HK-2 (cell line): ENCODE data around the gene MRAS.
A peak's percentile ranks its signal among the peaks of the same experiment; 100 is the strongest.
"Not testable (repeated sequence)": the region's sequence is repeated elsewhere in the genome, so short reads cannot be mapped to it uniquely, and the experiment has no call there.

Experiments
- DNase-seq: peaks from one replicate; pipeline ENCODE4 v3.0.0-alpha.2; 2018; ENCODE audit not compliant: unreplicated experiment

Gene MRAS

DNA sequence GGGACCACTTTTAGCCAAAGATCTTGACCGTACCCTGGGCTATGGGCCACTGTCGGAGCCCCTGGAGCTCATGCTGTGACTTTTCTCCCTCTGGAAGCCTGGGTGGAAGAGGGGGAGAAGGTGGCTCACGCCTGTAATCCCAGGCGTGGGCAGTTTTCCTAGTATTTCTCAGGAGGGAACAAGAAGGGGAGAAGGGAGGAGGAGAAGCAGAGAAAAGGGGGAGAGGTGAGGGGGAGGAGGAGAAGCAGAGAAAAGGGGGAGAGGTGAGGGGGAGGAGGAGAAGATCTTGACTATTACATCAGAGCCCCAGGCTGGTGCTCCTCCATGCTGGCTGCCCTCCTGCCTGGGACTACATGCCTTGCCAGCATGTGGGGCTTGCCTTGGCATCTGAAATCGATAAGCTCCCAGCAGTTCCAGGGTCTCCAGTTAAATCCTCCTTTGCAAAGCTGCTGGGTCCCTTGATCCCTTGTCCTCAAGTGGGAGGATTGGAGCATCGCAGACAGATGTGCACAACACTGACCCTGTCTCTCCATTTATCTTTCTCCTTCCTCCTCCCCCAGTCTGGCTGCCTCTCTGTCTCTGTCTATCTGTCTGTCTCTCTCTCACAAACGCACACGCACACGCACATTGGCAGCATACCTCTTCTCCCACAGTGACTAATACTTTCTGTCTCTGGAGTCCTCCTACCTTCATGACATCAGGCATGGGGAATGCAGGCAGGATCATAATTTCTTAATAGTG is 41.6 kb downstream of the MRAS start:
- peak; percentile 78 for DNase-seq

DNA sequence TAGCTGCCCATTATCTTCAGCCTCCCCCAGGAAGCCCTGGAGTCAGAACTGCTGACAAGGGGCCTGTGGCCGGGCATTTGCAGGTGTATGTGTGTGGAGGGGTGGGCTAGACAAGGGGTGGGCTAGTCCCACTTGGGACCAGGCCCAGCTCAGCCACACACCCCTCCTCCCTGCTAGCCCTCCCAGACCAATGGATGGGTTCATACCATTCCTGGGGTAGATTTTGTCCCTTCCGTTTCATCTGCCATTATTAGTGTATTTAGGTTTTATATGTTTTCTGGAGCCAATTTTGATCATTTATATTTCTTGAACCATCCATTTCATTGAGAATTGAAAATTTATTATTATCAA is 42.2 kb downstream of the MRAS start:
- no peak for DNase-seq

DNA sequence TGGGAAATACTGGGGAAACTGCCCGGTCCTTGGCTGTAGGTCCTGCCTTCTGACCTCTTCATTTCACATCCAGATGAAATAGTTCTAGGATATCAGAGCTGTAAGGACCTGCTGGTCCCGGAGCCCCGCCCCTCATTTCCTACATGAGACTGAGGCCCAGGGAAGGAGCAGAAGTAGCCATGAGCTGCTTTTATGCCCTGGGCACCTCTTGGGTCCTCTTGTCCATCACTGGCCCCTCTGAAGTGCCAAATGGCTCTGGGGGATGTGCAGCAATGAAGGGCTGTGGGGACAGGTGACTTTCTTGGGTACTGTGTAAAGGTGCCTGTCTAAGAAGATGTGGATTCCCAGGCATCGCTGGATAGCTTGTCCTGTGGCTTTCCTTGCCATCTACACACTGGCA is 45.8 kb downstream of the MRAS start:
- no peak for DNase-seq

DNA sequence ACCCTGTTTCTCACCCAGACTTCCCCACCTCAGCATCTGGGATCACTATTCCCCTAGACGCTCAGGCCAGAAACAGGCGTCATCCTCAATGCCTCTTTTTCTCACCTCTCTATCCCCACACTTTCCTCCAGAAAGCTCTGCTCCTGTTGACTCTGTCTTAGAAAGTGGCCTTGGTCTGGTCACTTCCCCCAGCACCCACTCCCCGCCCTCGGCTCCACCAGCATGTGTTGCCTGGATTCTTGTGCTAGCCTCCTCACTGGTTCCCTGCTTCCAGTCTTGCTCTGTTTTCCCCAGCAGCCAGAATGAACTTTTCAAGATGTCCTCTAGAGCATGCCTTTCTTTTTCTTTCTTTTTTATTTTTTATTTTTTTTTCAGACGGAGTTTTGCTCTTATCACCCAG is 46.3 kb downstream of the MRAS start:
- DNase-seq: no peak

DNA sequence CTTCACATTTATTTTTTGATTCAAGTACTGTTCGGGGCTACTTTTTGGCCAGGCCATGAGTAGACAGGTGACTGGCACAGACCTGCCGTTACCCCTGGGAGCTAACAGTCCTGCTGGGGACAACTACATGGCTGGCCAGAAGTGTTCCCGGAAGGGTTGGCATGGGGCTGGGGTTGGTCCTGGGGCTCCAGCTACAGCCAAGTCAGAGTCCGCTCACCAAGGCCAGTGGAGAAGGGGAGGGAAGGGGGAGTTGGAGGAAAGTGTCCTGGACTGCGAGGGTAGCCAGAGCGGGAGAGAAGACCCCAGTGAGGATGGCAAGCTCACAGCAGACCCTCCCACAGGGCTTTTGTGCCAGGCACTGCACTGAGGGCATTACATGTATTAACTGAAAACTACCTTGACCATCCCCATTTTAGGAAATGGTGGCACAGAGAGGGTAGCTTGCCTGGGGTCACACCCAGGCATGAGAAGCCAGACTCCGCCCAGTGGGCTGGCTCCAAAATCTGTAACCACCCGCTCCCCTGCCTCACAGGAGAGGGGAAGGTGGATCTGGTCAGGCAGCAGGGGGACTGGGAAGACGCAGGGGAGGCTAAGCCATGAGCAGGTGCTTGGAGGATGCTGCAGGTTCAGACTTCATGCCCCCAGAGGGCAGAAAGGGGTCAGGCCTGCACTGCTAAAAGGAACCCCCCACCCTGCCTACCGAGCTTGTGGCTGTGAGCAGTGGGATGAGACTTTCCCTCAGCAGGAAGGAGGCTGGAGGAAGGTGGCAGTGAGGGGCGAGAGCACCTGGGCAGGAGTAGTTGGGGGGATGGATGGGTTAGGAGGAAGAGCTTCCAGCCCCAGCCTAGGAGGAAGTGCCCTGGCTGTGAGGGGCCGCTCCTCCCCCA is 47.7 kb downstream of the MRAS start:
- DNase-seq: no peak

DNA sequence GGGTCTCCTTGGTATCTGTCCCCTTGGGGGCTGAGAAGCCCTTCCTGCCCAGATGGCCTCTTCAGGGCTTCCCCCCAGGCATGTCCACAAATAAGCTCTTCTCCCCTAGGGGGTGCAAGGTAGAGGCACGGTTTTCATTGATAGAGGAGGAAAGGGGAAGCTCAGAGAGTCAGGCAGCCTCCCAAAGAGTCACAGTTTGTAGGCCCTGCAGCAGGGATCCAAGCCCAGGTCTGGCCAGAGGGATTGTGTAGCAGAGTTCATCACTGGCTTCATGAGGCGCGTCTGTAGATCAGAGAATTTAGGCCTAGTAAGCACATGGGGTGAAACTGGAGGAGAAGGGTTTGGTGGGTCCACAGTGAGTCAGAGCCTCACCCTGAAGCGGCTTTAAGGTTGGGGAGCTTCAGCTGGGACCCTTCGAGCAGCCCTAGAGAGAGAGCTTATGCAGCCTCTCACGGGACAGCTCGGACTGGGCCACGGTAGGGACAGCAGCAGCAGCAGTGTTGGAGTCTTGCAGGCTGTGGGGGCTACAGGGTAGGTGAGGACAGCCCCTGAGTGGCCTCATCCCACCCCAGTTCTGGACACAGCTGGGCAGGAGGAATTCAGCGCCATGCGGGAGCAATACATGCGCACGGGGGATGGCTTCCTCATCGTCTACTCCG is 48.5 kb downstream of the MRAS start:
- no peak for DNase-seq

DNA sequence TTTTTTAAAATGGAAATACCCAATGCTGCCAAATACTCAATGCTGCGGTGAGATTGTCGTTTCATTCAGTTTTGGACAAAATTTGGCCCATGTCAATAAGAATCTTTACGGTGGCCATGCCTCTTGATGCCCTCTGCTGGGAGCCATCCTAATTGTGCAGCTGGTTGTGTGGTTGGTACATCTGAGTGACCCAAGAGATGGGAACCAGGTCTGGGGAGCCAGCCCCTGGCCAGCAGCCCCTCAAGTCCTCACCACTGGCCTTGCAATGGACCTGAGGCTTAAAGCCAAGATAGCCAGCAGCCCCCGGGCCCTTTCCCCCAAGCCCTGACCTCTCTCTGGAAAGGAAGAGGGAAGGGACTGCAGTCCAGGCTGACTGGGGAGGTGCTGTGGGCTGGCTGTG is 49.6 kb downstream of the MRAS start:
- no peak for DNase-seq

DNA sequence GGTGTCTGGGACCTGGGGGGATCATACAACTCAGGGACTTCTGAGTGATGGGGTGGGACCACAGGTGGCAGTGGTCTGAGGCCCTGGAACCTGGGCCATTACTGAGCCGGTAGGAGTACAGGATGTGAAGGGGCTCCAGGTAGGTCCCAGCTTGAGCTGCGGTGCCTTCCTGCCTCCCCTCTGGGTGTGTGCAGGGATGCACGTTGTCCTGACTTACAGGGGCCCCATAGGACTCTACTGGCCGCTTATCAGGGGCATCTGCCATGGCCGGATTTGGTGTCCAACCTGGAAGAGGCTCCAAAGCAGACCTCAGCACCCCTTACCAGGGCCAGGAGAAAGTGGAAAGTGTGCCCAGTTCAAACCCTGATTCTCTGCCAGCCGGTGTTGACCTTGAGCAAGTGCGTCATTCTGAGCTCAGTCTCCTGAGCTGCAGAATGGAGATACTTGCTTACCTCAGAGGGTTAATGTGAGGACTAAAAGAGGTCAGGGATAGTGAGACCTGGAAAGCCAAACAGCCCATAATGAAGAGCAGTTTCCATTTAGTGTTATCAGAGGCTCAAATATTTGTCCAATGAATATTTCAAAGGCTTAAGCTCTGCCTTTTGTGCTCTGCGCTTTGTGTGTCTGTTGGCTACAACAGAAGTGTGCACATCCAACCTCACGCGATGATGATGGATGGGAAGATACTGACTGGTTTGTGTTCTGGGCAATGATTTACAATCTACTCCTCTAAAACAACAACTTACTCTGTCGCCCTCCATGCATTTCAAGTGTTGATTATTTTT is 50.6 kb downstream of the MRAS start:
- DNase-seq: no peak

DNA sequence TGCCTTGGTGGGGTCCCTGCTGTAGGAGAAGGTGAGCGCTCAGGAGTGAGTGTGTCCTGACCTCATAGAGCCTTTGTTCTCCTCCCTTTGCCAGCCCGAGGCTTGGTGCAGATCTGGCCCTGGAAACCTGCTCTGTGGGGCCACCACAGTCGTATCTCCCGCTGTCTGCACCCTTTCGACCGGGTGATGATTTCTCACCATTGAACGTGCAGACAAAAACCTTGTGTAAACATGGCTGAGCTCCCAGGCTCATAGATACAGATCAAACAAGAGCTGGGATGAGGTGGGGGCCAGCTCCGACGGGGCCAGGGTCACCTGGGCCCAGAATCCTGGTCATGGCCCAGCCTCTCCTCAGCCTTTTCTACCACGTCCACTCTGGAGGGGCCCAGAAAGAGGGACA is 51.4 kb downstream of the MRAS start:
- no peak for DNase-seq

DNA sequence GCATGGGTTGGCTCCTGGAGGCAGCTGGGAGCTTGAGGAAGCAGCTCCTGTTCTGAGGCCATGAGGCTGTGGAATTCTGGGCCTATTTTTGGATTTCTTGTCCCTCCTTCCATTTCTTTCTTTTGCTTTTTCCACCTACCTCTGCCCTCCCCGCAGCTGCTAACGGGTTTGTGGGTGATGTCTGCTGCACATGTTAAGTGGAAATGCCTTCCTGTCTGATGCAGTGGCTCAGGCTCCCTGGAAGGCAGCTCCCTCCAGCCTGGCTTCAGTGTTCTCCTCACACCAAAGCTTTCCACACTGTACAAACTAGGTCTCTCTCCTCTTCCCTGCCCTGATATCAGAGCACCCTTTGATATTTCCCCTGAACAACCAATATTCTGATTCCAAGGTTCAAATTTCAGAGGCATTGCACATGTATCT is 52.3 kb downstream of the MRAS start:
- no peak for DNase-seq

DNA sequence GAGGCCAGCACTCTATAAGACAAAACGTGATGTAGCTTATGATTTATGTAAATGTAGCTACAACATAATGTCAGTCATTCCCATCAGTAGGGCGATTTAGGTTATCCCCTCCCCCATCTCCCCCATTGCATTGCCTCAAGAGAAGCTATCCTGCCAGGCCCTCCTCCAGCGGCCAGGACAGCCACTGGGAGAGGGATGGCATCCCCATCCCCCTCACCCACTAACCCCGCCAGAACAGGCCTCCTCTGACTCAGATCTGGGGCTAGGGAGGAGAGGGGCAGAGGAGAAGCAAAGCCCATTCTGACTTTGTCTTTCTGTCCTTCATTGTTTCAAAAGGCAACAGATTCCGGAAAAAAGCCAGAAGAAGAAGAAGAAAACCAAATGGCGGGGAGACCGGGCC is 53.5 kb downstream of the MRAS start:
- no peak for DNase-seq

DNA sequence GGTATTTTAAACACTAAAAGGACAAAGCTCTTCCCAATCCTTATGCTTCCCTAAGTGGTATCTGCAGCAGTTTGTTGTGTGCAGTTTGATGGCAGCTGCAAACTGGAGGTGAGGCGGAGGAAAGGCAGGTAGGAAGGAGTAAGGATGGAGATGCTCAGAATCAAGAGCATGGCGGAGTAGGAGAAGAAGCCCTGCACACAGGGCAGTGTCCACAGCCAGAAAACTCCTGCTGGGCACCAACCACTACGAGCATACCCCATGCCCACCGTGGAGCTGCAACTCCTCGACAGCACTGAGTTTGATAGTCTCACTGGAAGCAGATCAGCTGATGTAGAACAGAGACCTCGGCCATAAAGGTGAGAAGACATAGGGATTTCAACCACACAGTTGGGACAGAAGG is 55.7 kb downstream of the MRAS start:
- DNase-seq: no peak

DNA sequence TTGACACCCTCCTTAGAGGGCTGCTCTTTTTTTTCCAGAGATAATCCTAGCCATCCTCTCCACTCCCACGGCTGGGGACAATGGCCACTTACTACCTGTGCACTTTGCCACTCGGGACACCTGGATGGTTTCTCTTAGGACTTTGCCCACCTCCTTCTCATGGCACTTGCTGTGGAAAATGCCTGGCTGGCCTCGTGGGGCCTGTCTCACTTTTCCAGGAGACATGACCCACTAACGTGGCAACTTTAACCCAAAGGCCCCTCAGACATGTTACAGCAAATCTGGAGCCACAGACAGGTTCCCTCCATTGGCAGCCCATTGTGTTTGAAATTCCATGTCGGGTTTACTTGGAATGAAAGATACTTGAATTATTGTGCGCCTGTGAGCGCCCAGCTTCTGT is 56.6 kb downstream of the MRAS start:
- no peak for DNase-seq

DNA sequence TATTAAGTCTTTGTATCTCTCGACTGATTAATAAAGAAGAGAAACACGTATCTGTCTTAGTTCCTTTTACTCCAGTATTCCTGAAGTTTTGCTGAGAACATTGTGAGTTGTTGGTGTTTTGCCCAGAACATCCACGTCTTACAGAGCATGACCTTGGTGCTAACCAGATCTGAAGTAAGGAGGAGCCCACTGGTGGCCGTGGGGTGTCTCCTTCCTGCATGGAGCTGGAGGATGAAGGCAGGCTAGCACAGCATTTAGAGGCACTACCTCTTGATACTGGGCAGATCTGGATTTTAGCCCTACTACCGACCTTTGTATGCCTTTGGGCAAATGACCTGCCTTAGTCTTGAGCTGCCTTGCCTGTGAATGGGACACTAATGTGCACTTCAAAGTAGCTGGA is 57.1 kb downstream of the MRAS start:
- DNase-seq: no peak

DNA sequence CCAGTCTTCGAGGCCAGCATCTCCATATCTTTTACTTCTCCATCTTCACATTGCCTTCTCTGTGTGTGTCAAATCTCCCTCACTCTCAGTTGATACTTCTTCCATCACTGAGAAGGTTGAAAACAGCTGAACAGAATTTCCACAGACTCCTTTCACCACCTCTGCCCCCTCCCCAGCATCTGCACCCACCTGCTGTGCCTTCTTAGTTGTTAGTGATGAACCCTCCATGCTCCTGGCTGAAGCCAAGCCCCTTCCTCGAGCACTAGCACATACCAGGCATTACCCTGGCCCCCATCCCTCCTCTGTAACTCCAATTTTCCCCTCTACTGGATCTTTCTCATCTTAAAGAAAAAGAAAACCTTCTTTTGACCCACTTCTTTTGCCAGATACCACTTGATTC is 58.2 kb downstream of the MRAS start:
- DNase-seq: no peak

DNA sequence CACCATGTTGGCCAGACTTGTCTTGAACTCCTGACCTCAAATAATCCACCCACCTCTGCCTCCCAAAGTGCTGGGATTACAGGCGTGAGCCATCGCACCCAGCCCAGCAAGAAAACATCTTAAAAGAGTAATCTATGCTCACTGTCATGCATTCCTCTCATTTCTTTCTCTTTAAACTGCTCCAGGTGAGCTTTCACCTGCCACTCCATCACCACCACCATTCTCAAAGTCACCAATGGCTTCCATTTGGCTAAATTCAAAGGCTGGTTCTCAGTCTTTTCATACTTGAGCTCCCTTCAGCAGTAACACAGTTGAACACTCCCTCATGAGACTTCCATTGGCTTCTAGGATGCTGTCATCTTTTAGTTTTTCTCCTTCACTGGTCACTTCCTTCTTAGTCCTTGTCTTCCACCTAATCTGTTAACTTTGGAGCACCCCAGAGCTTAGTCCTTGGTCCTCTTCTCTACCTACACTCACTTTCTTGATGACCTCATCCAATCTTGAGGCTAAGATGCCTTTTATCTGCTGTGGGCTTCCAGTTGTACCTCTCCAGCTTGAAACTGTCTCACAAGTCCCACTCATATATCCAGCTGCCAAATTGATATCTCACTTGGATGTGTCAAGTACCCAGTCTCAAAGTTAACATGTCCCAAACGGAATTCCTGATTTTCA is 59.0 kb downstream of the MRAS start:
- DNase-seq: no peak

DNA sequence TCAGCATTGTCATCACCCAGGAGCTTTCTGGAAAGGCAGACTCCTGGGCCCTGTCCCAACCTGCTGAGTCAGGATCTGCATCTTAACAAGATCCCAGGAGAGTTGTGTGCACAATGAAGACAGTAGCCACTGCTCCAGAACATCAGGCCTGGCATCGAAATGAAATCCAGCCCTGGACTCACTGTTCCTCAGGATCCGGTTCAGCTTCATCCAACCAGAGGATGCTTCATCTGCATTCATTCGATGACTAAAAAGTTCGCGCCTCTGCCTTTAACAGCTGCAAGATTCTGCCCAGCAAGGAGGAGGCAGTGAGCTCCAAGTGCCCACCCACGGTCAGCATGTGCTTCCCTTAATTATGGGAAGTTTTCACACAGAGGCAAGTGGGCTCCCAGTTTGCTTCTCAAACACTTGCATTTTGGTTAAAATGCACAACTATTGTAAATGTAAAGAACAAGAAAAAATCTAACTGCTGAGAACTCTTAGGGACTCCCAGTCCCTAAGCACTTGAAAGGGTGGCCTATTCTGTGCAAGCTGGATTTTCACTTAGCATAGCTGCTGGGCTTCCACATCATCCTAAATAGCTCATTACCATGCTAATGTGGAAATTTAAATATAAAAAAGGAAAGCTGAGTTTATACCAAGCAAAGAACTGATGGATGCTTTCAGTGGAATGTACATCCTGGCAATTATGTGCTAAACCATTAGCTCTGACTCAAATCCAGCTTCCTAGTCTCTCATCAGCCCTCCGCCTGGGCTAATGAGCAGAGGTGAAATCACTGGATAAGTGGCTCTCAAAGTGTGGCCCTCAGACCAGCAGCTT is 60.6 kb downstream of the MRAS start:
- DNase-seq: no peak

DNA sequence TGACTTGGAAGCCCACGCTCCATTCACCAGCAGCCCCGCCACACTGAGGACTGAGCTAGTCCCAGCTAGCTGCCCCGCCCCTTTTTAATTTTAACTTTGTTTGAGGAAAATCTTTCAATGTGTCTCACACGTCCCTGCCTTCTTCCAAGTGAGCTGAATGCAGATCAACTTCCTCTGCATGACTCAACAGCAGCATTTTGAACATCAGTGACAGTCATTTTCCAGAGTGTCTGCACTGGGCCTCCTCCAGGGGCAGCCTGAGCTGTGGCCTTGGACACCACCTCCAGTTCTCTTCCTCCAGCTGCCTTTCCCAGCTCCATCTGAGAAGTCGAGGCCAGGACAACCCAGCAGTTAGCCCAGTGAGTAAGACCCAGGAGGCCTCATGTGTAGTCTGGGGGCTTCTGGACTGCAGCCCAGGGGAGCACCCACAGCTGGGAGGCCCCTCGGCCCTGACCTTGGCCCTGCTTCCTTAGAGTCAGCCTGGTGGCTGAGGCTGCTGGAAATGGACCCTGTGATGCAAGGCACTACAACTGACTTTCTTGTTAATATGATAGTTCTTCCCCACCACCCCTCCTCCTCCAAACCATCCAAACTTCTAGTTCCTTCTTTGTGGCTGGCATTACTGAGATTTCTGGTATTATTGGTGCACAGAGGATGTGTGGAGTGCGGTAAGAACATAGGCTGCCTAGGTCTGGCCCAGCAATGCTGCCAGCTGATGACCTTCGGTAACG is 64.6 kb downstream of the MRAS start:
- peak; percentile 51 for DNase-seq

DNA sequence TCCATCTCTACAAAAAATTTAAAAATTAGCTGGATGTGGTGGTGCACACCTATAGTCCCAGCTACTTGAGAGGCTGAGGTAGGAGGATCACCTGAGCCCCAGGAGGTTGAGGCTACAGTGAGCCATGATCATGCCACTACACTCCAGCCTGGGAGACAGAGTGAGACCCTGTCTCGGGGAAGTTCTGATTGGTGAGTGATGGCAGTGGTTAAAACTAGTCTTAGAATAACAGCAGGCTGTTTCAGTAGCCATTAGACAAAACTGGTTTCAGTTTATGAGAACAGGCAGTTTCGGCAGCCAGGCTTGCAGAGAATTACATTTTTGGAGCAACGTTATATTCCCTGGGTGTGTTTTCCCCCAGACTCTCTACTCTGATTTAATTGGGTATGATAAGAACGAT is 67.9 kb downstream of the MRAS start:
- DNase-seq: not testable (repeated sequence)

DNA sequence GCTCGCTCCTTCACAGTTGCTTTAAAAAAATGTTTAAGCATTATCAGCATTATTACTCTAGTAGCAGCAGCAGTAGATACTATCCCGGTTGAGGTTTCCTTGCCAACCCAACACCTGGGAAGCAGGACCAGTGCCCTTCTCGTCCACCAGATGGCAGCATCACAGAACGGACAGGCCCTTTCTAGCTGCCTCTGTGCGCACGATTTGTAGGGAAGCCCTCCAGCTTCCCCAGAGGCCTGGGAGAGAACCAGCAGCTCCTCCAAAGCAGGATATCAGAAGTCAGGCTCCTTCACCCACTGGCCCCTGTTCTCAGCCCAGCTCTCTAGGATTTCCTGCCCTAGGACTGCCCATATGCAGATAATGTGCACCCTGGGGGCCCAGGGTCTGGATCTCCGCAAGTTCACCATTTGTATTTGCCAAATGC is 69.2 kb downstream of the MRAS start:
- peak; percentile 79 for DNase-seq
